Transverse colon (tissue), 4 donors: ENCODE data around the gene LRP4. TPM values are rescaled to one million over a fixed set of nuclear protein-coding genes. Genes with fewer than 3 reads are reported as not detected.

Experiments
- DNase-seq: peaks from one replicate; pipeline ENCODE4 v3.0.0-alpha.2; 2019
- H3K27ac ChIP-seq, 4 donors: fragments of 200-600 bp; sonication (generic); 2 replicates each; pipeline ENCODE4 v1.5.1; 2016 to 2018; ENCODE audit warnings: inconsistent platforms in 4 of 4
- H3K27me3 ChIP-seq: fragments of 200-600 bp; sonication (generic); 2 replicates; pipeline ENCODE4 v1.5.1; 2017; ENCODE audit warnings: inconsistent platforms
- H3K36me3 ChIP-seq, 4 donors: fragments of 200-600 bp; sonication (generic); 2 replicates each; pipeline ENCODE4 v1.5.1; 2017 to 2019; ENCODE audit warnings: inconsistent platforms in 4 of 4
- H3K4me1 ChIP-seq, 4 donors: fragments of 200-600 bp; sonication (generic); 2 replicates each; pipeline ENCODE4 v1.5.1; 2017 to 2020; ENCODE audit warnings: inconsistent platforms in 4 of 4
- H3K4me3 ChIP-seq, 4 donors: fragments of 200-600 bp; sonication (generic); 1 replicate in 1 of 4; 2 replicates in 3 of 4; pipeline versions ENCODE4 v1.5.1 to v1.6.1; 2017 to 2019; ENCODE audit warnings: inconsistent platforms in 4 of 4
- H3K9me3 ChIP-seq, 2 donors: fragments of 200-600 bp; sonication (generic); 2 replicates each; pipeline ENCODE4 v1.5.1; 2017 to 2019; ENCODE audit warnings: inconsistent platforms in 2 of 2
- CTCF ChIP-seq, 5 experiments: fragments of 200-600 bp in 3 of 5; fragments of 450-650 bp in 2 of 5; sonication (generic) in 3 of 5; IDR thresholded peaks; 1 replicate in 2 of 5; 2 replicates in 3 of 5; pipeline ENCODE4 v1.5.1; 2016 to 2017; ENCODE audit warnings: antibody characterized with exemption in 5 of 5, inconsistent platforms in 3 of 5, mild to moderate bottlenecking in 2 of 5, moderate library complexity in 1 of 5
- EP300 ChIP-seq: sonication (generic); formaldehyde crosslinking; IDR thresholded peaks from one replicate; pipeline ENCODE4 v1.6.1; 2017; ENCODE audit warnings: antibody characterized with exemption, low read depth
- POLR2A ChIP-seq: fragments of 450-650 bp; IDR thresholded peaks from one replicate; pipeline ENCODE4 v1.6.1; 2016; ENCODE audit warnings: antibody characterized with exemption, mild to moderate bottlenecking, moderate library complexity
- POLR2AphosphoS5 ChIP-seq, 3 donors: sonication (generic); formaldehyde crosslinking; IDR thresholded peaks; one replicate each; pipeline ENCODE4 v1.6.1; 2016; ENCODE audit warnings: antibody characterized with exemption in 3 of 3
- WGBS, 2 donors: methylation state at CpG; one replicate each; pipeline ENCODE4 v1.1.5; 2018; ENCODE audit warnings: low coverage in 1 of 2; 5-methylcytosine and 5-hydroxymethylcytosine counted together
- in situ Hi-C, 4 donors: fragments of 200-750 bp; cut with MboI; loops; one replicate each; pipeline versions ENCODE4 v1.15.0 to v1.15.1; 2017; ENCODE audit warnings: low sequenced_read_pairs in 3 of 4, low pct_ligation_motif_present in 1 of 4, low pct_unique_long_range_greater_than_20kb in 1 of 4
- intact Hi-C: fragments of 100-400 bp; cut with DNase I; formaldehyde crosslinking; loops from one replicate; pipeline ENCODE4 v1.15.1; 2023; ENCODE audit warnings: low total_unique reads
- total RNA-seq, 4 donors: library from RNA; depleted of rRNA; stranded (reverse); fragments of >200 nt; gene quantifications; one replicate each; pipeline ENCODE4 v1.1.0, GENCODE V29; 2016

LRP4 gene
- total RNA-seq, 4 donors from 2014 or later: 7.9 to 52.4 (median 16.2) TPM

GRCh38 chr11:46889689-46890475 is 28.5 kb downstream of the LRP4 start:
- H3K9me3 ChIP-seq: no peaks in the 10 kb centered on the region
- peak; percentile 78 for DNase-seq
- intact Hi-C loops: loop anchor here (2.0 to 5.0 kb wide), 2 partner anchors 265 to 467 kb away; no protein-coding TSS in a partner anchor
- TF ChIP-seq CTCF (IDR thresholded peaks at IDR 0.05) (peak; percentile 84 to 94 (median 90)), EP300 (no peak), POLR2AphosphoS5 (IDR thresholded peaks at IDR 0.05) (peak in 1 of 3 donors; percentile 23), POLR2A (no peak)
- H3K36me3 ChIP-seq: peaks cover 0 to 7% (median 0%) of the 10 kb centered on the region in 4 donors
- WGBS, 2 donors: 65 to 90% methylated on average over 6 to 23 of the region's 23 CpGs
- in situ Hi-C loops: loop anchor here (5.0 to 10.0 kb wide), 3 partner anchors 262 to 272 kb away; no protein-coding TSS in a partner anchor
- H3K4me1 ChIP-seq: no peaks in the 10 kb centered on the region
- H3K27me3 ChIP-seq: no peaks in the 10 kb centered on the region
- H3K27ac ChIP-seq: no peak overlapping the region
- H3K4me3 ChIP-seq: no peak overlapping the region

GRCh38 chr11:46889251-46889650 is 29.1 kb downstream of the LRP4 start:
- no peak for DNase-seq
- in situ Hi-C loops: loop anchor here (5.0 to 10.0 kb wide), 3 partner anchors 263 to 273 kb away; no protein-coding TSS in a partner anchor
- TF ChIP-seq EP300: no peak
- no peak for TF ChIP-seq POLR2A
- no peak for TF ChIP-seq CTCF (IDR thresholded peaks at IDR 0.05)
- TF ChIP-seq POLR2AphosphoS5 (IDR thresholded peaks at IDR 0.05): no peak
- Histone ChIP-seq H3K4me1 (no peaks in the 10 kb centered on the region), H3K27ac (no peak overlapping the region), H3K36me3 (peaks cover 0 to 7% (median 0%) of the 10 kb centered on the region in 4 donors), H3K4me3 (no peak overlapping the region), H3K9me3 (no peaks in the 10 kb centered on the region), H3K27me3 (no peaks in the 10 kb centered on the region)
- WGBS, 2 donors: 84% methylated on average over 7 of the region's 7 CpGs; no CpG with 5 or more reads in 1 of the 2 donors
- intact Hi-C loops: loop anchor here (2.0 kb wide), 1 partner anchor 266 kb away; no protein-coding TSS in a partner anchor

GRCh38 chr11:46888636-46889035 is 29.7 kb downstream of the LRP4 start:
- H3K36me3 ChIP-seq: peaks cover 0 to 10% (median 0%) of the 10 kb centered on the region in 4 donors
- H3K27me3 ChIP-seq: no peaks in the 10 kb centered on the region
- H3K27ac ChIP-seq: no peak overlapping the region
- no peaks in the 10 kb centered on the region for H3K9me3 ChIP-seq
- H3K4me3 ChIP-seq: no peak overlapping the region
- intact Hi-C loops: loop anchor here (2.0 kb wide), 1 partner anchor 266 kb away; no protein-coding TSS in a partner anchor
- H3K4me1 ChIP-seq: no peaks in the 10 kb centered on the region
- in situ Hi-C loops: loop anchor here (5.0 to 10.0 kb wide), 3 partner anchors 264 to 274 kb away; no protein-coding TSS in a partner anchor
- WGBS, 2 donors: 83 to 100% methylated on average over 1 to 5 of the region's 5 CpGs
- no peak for DNase-seq
- TF ChIP-seq POLR2A (no peak), CTCF (IDR thresholded peaks at IDR 0.05) (no peak), EP300 (no peak), POLR2AphosphoS5 (IDR thresholded peaks at IDR 0.05) (no peak)

GRCh38 chr11:46886211-46886610 is 32.1 kb downstream of the LRP4 start:
- H3K27ac ChIP-seq: no peak overlapping the region
- no peak overlapping the region for H3K4me3 ChIP-seq
- no peak for TF ChIP-seq EP300
- no peak for TF ChIP-seq CTCF (IDR thresholded peaks at IDR 0.05)
- no peak for TF ChIP-seq POLR2AphosphoS5 (IDR thresholded peaks at IDR 0.05)
- TF ChIP-seq POLR2A: no peak
- H3K4me1 ChIP-seq: no peaks in the 10 kb centered on the region
- in situ Hi-C loops (loop anchor here (5.0 to 10.0 kb wide), 3 partner anchors 266 to 276 kb away; no protein-coding TSS in a partner anchor), intact Hi-C loops (no loop called here)
- no peaks in the 10 kb centered on the region for H3K9me3 ChIP-seq
- H3K27me3 ChIP-seq: no peaks in the 10 kb centered on the region
- no peak for DNase-seq
- H3K36me3 ChIP-seq: peaks cover 0 to 12% (median 0%) of the 10 kb centered on the region in 4 donors
- 92 to 100% methylated on average over 3 to 11 of the region's 11 CpGs for WGBS, 2 donors
